Measurements from ENCODE around the gene PARP1.
"Not testable (repeated sequence)": the region's sequence is repeated elsewhere in the genome, so short reads cannot be mapped to it uniquely, and the experiment has no call there.

The PARP1 gene

DNA sequence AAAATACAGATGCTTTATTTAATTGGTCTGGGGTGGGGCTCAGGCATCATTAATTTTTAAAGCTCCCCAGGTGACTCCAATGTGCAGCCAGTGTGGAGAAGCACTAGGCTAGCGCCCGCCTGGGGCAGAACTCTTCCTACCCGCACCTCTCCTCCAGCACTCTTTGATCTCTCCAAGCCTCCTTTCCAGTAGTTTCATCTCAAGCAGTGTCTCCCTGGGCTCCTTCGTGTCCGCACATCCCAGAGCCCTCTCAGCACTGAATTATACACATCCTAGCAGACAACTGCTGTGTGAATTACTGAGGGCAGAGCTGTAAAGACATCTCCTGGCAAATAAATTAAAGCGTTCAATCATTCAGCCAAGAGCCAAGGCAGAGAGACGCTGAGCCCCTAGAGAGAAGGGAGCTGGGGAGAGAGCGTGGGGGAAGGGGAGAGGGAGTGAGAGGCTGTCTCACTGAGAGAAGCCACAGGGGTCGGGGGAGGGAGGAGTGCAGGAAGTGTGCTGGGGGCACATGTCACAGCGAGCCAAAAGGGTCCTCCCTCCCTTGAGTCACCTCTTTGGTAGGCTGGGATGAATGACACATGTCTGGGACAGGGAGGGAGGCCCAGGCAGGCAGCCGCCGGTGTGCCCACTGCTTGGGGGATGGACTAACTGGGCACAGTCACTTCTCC, 21.0 kb upstream of the PARP1 start:
- DNase-seq: no peak

DNA sequence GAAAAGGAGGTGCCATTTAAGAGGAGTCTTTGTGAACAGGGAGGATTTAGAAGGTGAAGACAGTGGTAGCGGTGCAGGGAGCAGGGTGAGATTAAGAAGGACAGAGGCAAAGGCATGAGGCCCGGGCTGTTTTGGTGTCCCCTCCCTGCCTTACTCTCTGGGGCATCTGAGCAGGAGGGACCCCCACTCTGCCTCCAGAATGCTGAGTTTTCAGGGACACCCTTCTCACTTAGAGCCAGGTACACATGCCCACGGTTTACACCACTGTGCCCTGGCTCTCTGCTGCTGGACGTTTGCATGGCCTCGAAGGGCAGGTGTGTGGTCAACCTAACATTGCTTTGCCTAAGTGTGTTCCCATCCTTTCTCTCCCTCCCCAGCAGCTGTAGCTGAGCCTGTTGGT, 20.5 kb upstream of the PARP1 start:
- DNase-seq: no peak

DNA sequence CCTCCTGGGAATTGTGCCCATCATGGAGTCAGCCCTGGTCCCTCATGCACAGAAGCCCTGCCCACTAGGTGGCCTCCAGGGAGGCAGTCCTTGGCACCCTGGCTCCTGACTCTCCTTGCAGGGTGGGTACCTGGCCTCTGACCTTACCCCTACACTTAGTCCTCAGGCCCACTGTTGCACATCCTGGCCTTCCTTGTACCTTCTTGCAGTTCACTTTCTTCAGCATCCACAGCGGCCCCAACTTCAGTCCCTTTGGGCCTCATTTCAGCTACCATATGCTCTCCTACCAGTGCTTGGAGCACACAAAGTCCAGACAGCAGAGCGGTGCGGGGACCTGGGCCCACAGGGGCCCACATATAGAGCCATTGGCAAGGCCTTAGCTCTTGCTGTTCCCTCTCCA, 19.2 kb upstream of the PARP1 start:
- no peak for DNase-seq

DNA sequence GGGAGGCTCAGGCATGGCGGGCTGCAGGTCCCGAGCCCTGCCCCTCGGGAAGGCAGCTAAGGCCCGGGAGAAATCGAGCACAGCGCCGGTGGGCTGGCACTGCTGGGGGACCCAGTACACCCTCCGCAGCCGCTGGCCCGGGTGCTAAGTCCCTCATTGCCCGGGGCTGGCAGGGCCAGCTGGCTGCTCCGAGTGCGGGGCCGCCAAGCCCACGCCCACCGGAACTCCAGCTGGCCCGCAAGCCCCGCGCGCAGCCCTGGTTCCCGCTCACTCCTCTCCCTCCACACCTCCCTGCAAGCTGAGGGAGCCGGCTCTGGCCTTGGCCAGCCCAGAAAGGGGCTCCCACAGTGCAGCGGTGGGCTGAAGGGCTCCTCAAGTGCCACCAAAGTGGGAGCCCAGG, 18.5 kb upstream of the PARP1 start:
- not testable (repeated sequence) for DNase-seq

DNA sequence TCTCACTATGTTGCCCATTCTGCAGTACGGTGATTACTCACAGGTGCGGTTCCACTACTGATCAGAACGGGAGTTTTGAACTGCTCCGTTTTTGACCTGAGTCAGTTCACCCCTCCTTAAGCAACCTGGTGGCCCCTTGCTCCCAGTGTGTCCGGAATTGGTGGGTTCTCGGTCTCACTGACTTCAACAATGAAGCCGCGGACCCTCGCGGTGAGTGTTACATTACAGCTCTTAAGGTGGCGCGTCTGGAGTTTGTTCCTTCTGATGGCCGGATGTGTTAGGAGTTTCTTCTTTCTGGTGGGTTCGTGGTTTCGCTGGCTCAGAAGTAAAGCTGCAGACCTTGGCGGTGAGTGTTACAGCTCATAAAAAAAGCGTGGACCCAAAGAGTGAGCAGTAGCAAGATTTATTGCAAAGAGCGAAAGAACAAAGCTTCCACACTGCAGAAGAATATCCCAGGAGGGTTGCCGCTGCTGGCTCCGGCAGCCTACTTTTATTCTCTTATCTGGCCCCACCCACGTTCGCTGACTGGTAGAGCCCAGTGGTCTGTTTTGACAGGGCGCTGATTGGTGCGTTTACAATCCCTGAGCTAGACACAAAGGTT, 17.6 kb upstream of the PARP1 start:
- no peak for DNase-seq

DNA sequence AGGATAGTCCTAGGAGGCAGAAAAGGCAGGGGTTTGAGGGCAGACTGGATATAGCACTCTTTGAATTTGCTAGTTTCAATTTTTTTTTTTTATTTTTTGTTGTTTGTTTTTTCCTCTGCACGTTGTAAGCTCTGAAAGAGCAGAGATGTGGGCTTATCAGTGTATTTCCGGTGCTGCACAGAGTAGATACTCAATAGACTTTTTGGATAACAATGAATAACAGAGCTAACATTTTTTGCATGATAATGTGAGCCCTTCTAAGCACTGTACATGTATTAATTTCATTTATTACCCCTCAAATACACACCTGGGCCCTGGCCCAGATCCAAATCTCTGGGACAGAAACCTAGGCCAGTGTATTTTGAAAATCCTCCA, 17.1 kb upstream of the PARP1 start:
- DNase-seq: no peak

DNA sequence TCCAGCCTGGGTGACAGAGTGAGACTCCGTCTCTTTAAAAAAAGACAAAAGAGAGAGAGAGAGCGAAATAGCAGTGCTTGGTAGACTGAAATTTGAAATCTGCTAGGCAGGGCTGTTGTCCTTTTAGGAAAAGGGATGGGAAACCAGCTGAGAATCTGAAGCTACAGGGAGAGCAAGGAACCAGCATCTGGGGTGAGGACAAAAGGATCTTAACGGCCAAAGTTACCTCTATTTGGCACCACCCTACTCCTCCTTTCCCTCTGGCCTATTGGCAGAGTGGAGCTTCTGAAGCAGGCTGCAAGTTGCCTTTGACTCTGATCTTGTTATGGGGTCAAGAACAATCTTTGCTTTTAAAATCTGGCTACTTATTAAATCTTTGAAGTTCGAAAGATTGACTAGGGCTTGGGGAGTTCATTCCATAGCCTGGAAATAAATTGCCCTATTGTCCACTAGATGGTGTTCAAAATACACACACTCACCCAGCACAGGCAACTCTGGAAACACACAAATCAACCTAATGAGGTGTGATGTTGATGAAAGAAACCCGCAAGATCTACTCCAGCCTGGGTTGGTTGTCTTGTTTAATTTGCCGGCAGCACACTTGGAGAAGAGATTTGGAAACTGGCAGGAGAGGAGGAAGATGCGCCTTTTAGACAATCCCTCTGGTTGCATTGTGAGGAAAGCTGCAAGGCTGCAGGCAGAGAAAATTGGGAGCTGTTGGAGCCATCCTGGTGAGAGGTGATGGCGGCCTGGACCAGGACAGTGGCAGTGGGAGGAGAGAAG, 16.5 kb upstream of the PARP1 start:
- DNase-seq: no peak

DNA sequence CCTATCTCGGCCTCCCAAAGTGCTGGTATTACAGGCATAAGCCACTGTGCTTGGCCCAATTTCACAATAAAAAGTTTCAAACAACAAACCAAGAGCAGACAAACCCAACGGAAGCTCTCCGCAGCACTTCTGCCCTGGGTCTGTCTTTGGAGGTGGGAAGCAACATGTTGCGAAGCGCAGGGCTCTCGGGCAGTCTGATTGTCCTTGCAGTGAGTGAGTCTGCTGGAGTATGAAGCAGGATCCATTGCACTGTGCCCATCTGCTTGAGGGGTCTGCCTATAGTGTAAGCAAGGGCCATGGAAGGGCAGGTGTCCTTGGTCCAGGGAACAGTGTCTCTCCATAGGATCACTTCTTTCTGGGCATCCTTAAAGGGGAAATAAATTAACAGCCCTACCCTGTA, 14.6 kb upstream of the PARP1 start:
- no peak for DNase-seq

DNA sequence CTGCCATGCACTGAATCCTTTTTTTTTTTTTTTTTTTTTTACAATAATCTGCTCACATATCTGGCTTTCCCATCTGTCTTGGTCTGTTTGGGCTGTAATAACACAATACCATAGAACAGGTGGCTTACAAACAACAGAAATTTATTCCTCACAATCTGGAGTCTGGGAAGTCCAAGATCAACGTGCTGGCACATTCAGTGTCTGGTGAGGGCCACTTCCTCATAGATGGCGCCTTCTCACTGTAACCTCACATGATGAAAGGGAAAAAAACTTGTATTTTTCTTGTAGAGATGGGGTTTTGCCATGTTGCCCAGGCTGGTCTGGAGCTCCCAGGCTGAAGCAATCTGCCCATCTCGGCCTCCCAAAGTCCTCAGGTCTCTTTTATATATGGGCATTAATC, 13.0 kb upstream of the PARP1 start:
- DNase-seq: no peak

DNA sequence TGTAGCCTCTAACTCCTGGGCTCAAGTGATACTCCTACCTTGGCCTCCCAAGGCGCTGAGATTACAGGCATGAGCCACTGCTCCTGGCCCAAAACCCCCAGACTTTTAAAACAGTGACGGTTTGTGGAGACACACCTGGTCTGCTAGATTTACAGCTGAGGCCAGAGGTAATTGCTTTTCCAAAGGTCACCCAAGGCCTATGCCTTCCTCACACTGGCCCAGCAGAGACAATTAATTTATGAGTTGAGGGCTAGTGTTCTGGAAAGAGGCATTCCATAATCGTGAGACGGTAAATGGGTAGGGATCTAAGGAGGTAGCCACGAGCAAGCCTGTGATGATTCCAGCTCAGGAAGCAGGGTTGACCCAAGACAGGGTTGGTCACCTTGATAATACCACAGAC, 12.4 kb upstream of the PARP1 start:
- no peak for DNase-seq

DNA sequence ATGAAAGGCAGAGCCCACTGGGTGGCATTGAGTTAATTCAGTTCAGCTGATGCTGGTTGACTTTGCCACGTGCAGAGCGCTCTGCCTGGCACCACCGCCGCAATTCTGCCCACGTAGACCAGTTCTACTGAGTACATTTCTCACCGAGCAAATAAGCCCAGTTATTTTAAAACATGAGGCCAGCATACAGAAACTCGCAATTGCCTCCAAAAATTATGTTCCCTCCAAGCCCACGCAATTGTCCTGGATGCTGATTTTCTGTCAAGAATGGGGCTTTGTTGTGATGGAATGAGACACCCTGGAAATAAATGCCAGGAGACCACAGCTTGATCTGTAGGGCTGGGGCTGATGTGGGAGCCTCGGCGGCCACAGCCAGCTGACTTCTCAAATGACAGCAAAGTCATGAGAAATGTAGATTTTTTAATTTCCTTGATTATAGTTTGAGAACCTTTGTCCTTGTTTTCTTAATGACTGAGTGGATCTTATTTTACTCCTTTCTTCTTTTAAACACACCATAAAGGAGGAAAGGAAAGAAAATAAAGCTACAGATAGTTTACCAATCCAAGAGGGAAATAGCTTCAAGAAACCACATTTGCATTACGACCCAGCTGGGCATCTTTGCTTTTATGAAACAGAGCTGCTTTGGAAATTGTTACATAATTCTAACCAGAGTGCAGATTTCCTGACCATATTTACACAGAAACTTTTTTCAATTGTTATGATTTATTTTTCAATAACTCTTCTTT, 11.6 kb upstream of the PARP1 start:
- DNase-seq: no peak

DNA sequence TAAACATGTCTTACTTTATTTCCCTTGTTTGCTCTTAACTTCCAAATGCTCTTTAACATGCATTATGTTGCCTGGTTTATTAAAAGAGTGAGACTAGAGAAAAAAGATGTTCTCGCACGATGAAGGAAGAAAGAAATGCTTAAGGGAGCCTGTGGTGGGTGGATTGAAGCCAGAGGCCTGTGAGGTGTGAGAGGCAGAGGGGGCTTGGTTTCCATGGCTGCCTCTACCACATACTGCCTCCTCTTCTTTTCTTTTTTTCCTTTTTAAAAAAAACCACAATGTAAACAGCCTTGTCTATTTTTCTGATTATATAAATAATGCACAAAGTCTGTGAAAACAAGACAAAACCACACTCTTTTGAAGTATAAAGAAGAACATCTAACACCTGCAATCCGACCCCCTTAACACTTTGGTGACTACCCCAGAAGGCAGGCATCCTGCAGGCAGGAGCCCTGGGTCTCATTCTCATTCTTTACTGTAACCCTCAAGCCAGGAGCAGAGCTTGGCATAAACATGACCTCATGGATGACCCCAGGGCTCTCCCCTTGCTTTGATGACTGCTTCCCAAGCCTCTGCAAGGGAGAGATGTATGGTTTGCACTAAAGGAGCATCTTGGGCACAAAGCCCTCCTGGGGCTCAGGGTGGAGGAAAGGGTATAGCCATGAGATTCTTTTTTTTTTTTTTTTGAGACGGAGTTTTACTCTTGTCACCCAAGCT, 10.1 kb upstream of the PARP1 start:
- DNase-seq: no peak

DNA sequence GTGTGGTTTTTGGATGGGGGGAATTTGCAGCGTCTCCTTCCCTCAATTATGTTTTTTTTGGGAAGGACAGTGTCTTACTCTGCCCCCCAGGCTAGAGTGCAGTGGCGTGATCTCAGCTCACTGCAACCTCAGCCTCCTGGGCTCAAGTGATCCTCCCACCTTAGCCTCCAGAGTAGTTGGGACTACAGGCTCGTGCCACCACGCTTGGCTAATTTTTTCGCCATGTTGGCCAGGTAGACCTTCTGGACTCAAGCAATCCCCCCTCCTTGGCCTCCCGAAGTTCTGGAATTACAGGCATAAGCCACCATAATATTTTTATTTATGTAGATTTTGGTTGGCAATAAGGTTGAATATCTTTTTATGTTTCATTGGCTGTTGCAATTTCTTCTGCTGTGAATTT, 9.5 kb upstream of the PARP1 start:
- DNase-seq: no peak

DNA sequence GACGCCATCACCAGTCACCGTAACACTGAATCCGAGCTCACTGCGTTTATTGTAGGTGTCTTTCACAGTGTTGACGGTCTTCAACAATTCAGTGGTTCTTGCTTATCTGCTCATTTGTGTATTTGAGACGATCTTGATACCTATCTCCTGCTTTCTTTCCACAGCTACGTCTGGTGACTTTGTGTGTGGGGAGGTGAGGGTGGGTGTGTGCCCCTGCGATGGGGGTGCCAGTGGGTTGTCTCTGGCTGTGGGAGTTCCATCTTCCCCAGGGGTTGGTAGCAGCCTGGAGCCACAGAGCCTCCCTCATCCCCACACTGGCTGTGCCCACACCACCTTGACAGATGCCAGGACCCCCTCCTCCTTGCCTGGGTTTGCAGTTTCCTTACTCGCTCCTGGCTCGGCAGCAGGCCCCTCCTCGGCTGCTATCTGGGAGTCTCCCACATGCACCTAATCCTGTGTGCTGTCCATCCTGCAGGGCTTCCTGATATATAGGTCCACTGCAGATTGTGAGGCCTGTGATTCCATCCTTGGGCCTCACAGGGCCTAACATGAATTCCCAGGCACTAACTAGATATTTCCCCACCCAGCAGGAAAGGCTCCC, 6.3 kb upstream of the PARP1 start:
- no peak for DNase-seq

DNA sequence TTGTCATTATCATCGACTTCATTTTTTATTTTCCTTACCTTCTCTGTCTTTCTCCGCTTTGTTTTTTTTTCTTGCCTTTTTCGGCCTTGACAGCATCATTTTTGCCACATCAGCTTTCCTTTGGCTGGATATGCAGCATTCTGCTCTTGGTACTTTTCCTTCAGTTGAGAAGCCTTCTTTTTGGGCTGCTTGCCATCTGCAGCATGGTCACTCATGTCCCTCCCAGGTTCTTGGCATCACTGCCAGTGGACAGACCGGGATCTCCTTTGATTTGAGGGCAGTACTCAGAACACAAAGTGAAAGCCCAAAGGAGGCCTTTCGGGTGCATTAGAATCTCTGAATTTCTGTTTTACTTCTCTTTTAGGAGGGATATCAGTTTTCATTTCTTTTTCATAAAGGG, 3.7 kb upstream of the PARP1 start:
- no peak for DNase-seq

DNA sequence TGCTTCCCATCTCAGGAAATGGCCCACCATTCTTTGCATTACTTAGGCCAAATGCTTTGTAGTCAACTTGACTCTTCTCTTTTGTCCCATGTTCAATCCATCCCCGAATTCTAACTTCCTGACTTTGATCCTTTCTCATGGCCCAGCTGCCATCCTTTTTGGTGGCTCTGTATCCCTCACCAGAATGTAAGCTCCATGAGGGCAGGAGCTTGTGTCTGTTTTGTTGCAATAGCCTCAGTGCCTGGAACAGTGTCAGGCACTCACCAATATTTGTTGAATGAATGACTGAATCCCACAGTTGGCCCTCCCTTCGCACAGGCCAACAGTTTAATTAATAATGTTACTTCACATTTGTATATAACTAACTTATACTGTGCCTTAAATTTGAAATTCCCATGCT, 3.1 kb upstream of the PARP1 start:
- DNase-seq: no peak

DNA sequence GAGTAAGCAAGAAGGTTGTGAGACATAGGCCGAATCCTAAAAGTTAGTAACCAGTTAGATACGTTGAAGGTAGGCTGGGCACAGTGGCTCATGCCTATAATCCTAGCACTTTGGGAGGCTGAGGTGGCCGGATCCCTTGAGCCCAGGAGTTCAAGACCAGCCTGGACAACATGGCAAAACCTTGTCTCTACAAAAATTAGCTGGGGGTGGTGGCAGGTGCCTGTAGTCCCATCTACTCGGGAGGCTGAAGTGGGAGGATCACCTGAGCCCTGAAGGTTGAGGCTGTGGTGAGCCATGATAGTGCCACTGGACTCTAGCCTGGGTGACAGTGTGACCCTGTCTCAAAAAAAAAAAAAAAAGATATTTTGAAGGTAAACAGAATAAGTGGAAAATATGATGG, 1.5 kb upstream of the PARP1 start:
- DNase-seq: no peak

DNA sequence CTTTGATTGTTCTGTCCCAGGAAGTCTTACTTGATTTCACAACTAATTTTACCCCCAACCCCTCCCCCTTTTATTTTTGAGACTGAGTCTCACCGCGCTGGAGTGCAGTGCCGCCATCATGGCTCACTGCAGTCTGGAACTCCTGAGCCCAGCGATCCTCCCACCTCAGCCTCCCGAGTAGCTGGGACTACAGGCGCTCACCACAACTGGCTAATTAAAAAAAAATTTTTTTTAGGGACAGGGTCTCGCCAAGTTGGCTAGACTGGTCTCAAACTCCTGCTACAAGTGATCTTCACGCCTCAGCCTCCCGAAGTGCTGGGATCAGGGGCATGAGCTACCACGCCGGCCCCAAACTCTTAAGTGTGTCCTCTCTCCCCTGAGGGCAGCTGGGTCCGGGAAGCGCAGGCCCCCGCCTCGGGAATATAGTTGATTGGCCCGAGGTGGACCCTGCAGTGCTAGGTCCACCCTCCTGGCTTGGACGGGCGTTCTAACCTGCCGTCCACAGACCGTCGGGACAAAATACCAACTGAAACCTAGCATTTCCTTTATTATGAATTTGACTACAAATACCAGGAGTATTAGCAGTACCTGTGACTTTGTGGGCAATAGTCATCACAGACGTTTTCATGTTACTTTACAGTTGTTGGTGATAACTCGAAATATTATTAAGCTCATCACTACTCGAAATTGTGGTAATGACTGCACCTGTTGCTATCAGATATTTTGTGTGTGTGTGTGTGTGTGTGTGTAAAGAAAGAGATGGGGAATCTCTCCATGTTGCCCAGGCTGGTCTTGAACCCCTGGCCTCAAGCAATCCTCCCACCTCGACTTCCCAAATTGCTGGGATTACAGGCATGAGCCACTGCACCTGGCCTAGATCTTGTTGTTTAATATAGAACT, 642 bp upstream of the PARP1 start:
- DNase-seq: no peak

DNA sequence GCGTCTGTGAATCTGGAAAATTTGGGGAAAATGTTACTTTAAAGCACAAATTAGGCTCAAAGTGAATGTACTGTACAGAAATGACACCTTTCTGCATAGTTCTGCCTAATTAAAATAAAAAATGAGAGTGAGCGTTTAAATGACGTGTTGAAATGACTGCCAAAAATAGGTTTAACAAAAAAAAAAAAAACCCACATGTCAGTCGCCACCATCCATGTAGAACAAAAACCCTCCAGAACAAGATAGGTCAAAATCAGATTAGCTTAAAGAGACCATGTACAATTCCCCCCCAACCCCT, 745 bp downstream of the PARP1 start:
- DNase-seq: no peak

DNA sequence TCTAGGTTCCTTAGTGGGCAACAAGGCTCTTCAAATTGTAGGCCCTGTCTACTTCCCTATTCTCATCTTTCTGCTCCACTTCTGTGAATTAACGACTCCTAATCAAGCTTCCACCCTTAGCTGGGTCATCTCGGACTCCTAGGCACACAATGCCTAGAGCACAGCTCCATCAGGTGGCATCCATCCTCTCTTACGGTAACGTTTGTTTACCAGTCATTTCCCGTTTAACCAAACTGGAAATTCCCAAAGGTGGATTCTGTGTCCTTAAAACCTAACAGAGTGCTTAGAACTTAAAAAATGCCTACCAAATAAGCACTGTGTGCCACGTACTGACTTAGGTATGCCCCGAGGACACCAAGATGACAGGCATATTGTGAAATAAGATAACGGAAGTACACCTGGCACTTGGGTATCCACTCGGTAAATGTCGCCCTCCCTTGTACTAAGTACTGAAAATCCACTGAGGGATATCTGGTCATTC, 1.5 kb downstream of the PARP1 start:
- no peak for DNase-seq

DNA sequence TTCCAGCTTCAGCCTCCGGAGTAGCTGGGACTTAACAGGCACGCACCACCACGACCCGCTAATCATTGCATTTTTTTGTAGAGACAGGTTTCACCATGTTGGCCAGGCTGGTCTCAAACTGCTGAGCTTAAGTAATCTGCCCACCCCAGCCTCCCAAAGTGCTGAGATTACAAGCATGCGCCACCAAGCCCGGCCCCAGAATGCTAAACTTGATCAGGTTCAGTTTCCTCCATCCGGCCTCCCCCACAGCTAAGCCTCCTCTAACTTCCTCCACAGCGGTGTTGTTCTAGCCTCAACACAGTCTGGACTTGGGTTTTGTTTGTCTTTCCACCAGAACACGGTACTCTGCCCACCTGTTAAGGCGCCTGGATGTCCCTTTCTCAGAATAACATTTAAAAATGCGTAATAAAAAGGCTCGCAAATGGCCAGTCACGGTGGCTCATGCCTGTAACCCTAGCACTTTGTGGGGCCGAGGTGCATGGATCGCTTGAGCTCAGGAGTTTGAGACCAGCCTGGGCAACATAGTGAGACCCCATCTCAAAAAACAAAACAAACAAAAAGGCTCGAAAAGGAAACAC, 2.4 kb downstream of the PARP1 start:
- DNase-seq: no peak

Measured in cortex of kidney (tissue), 1 donor.